GM10266 (cell line): Measurements from ENCODE around the gene SYNPO.

Experiments
- DNase-seq: peaks from one replicate; pipeline ENCODE4 v3.0.0; 2012; ENCODE audit errors: extremely low spot score
- CTCF ChIP-seq: IDR thresholded peaks from 2 replicates; pipeline ENCODE4 v1.5.1; 2012; ENCODE audit warnings: mild to moderate bottlenecking, low read depth; ENCODE audit not compliant: control insufficient read depth, insufficient read depth; ENCODE audit errors: missing control alignments

SYNPO gene

GRCh38 chr5:150637245-150638052, 3.0 kb upstream of the SYNPO start:
- DNase-seq: no peak
- no peak for TF ChIP-seq CTCF

- no peak for TF ChIP-seq CTCF
- DNase-seq: no peak
Observed at GRCh38 chr5:150638053-150638444, 2.4 kb upstream of the SYNPO start.

- TF ChIP-seq CTCF: no peak
- no peak for DNase-seq
Observed at GRCh38 chr5:150638488-150639376, 1.7 kb upstream of the SYNPO start.

GRCh38 chr5:150639377-150639692, 1.1 kb upstream of the SYNPO start:
- TF ChIP-seq CTCF: no peak
- DNase-seq: no peak

- no peak for TF ChIP-seq CTCF
- DNase-seq: no peak
Observed at GRCh38 chr5:150639751-150640150, 709 bp upstream of the SYNPO start.

GRCh38 chr5:150641006-150641570, 628 bp downstream of the SYNPO start:
- no peak for TF ChIP-seq CTCF
- DNase-seq: no peak
